ENCODE measurements around the gene TLN1. TPM values are rescaled to one million over a fixed set of nuclear protein-coding genes. Genes with fewer than 3 reads are reported as not detected.

The TLN1 gene
- total RNA-seq, 2 experiments from 2014 or later: 448 to 450 TPM

DNA sequence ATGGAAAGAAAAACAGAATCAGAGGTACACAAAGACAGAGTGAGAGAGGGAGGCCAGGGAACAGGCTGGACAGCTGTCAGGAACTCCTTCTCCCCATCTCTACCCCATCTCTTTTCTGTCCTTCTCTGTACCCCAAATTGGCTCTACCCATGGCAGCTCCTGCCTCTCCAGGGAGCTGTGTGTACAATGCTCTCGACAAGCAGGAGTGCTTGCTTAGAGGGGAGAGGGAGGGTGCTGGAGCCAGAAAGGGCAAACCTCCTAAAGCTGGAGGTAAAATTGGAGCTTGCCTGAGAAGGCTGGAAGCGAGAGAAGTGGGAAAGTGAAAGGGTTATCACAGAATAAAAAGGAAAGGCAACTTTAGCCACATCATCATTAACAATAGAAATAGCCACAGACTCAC, 48.7 kb downstream of the TLN1 start:
- ATAC-seq: no peak
- H3K36me3 Mint-ChIP-seq (ENCODE audit: low read depth): no peaks in the 10 kb centered on the region
- CTCF ChIA-PET: interaction anchor here (1.0 to 3.3 kb wide), 4 partner anchors 10 to 25 kb away, joined by 3 to 20 read pairs (median 4); partner anchors contain the start of genes CCDC107 and RMRP
- no peak overlapping the region for H3K27ac Mint-ChIP-seq
- no peak overlapping the region for H3K4me3 Mint-ChIP-seq
- no peaks in the 10 kb centered on the region for H3K9me3 Mint-ChIP-seq (ENCODE audit: insufficient read depth)
- no peak for DNase-seq
- POLR2A ChIA-PET: interaction anchor here (0.7 to 1.4 kb wide), 2 partner anchors 9 to 18 kb away, joined by 3 to 5 read pairs; partner anchors contain the start of gene ARHGEF39
- no peaks in the 10 kb centered on the region for H3K27me3 Mint-ChIP-seq (ENCODE audit: low read depth)
- peaks cover 9% of the 10 kb centered on the region for H3K4me1 Mint-ChIP-seq (ENCODE audit: low read depth)

DNA sequence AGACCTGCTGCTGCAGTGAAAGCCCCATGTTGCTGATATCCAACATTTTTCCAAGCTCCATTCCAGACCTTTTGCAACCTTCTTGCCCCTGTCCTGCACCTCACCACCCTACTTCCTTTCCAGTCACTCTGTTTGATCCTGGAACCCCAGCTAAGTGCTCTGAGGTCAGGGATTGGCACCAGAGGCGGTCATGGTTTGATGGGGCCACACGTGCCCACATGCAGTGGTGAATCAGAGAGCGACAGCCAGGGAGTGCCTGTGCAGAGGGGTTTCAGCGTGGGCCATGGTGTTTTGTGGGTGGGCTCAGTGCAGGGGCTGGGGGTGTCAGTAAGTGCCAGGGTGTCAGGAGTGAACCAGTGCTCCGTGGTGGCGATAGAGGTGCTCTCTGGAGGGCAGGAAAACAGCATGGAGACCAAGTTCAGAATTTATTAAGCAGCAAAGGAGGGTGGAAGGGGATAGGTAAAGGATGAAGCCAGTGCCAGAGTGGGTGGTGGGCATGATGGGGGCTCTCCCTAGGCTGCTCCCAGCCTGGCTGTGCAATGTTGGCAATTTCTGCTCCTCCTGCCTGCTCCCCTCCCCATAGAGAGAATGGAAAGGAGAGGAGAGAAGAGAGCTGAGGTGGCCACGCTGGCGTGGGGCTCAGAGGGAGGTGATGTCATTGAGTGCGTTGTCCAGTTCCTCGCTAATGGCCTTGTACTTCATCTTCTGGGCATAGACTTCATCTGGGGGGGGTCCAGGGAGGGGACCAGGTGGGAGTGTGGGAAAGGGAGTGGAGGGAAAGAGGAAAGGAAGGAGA, 49.3 kb downstream of the TLN1 start:
- ATAC-seq (no peak), DNase-seq (no peak)
- Mint-ChIP-seq H3K27ac (no peak overlapping the region), H3K4me1 (ENCODE audit: low read depth) (peaks cover 5% of the 10 kb centered on the region), H3K4me3 (no peak overlapping the region), H3K27me3 (ENCODE audit: low read depth) (no peaks in the 10 kb centered on the region), H3K36me3 (ENCODE audit: low read depth) (no peaks in the 10 kb centered on the region), H3K9me3 (ENCODE audit: insufficient read depth) (no peaks in the 10 kb centered on the region)
- POLR2A ChIA-PET: interaction anchor here (1.4 kb wide), 1 partner anchor 17 kb away, joined by 5 read pairs; the partner anchor contains the start of gene ARHGEF39
- CTCF ChIA-PET: interaction anchor here (1.0 to 3.3 kb wide), 3 partner anchors 13 to 24 kb away, joined by 3 to 20 read pairs (median 5); partner anchors contain the start of genes CCDC107 and RMRP

DNA sequence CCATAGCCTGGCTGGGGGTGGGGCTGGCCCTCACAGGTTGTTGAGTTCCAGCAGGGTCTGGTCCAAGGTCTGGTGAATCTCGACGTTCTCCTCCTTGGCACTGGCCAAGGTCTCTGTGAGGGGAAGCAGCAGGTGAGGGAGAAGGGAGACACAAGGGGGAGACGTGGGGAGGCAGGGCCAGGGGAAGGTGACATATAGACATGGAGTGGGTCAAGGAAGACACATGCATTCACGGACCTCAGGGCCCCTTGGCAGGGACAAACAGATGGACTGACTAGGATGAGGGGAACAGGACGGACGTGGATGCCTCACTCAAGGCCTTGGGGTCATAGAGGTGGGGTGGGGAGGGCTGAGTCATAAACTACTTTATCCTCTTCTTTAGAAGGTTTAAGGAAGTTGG, 49.9 kb downstream of the TLN1 start:
- ATAC-seq (no peak), DNase-seq (no peak)
- Mint-ChIP-seq H3K4me1 (ENCODE audit: low read depth) (peaks cover 2% of the 10 kb centered on the region), H3K9me3 (ENCODE audit: insufficient read depth) (no peaks in the 10 kb centered on the region), H3K36me3 (ENCODE audit: low read depth) (no peaks in the 10 kb centered on the region), H3K27ac (no peak overlapping the region), H3K4me3 (no peak overlapping the region), H3K27me3 (ENCODE audit: low read depth) (no peaks in the 10 kb centered on the region)
- ChIA-PET POLR2A (no interaction called here), CTCF (interaction anchor here (3.3 kb wide), 1 partner anchor 14 kb away, joined by 20 read pairs; no protein-coding TSS in a partner anchor)

DNA sequence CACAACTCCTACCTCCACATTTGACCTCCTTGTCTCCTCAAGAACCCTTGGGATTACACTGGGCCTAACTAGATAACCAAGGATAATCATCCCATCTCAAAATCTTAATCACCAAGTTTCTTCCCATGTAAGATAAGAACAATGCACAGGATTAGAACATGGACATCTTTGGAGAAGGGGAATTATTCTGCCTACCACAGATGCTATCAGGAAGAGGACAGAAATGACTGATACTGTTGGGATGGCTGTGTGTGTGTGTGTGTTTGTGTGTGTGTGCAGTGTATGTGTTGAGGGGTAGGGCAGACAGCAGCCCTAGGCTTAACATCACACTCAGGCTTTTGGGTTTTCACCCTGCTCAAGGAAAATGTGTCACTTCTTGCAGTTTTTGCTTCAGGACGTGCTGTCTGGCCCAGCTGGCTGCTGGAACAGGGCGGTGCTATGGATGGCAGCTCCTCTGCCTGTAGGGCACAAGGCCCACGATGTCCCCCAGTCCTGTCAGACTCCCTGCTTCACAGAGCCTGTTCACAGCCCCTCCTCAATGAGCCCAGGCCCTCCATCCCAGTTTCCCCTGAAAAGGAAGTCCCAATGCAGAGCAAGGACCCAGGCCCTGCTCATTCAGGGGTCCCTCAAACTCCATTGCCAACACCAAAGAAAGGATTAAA, 50.5 kb downstream of the TLN1 start:
- POLR2A ChIA-PET: no interaction called here
- no peak for ATAC-seq

DNA sequence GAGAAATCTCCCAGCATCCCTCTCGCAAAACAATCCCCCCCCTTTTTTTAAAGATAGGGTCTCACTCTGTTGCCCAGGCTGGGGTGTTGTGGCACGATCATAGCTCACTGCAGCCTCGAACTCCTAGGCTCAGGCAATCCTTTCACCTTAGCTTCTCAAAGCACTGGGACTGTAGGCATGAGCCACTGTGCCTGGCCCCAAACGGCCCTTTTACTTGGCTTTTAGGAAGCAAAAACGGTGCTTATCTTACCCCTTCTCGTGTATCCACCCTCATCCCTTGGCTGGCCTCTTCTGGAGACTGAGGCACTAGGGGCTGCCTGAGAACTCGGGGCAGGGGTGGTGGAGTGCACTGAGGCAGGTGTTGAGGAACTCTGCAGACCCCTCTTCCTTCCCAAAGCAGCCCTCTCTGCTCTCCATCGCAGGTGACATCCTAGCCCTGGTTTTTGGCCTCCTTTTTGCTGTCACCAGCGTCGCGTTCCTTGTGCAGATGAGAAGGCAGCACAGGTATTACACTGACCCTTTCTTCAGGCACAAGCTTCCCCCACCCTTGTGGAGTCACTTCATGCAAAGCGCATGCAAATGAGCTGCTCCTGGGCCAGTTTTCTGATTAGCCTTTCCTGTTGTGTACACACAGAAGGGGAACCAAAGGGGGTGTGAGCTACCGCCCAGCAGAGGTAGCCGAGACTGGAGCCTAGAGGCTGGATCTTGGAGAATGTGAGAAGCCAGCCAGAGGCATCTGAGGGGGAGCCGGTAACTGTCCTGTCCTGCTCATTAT, 51.5 kb downstream of the TLN1 start:
- peaks cover 4% of the 10 kb centered on the region for H3K27me3 Mint-ChIP-seq (ENCODE audit: low read depth)
- peaks cover 9% of the 10 kb centered on the region for H3K4me1 Mint-ChIP-seq (ENCODE audit: low read depth)
- no peak overlapping the region for H3K4me3 Mint-ChIP-seq
- no peaks in the 10 kb centered on the region for H3K9me3 Mint-ChIP-seq (ENCODE audit: insufficient read depth)
- ChIA-PET POLR2A (interaction anchor here (1.2 kb wide), 1 partner anchor 9 kb away, joined by 3 read pairs; no protein-coding TSS in a partner anchor), CTCF (interaction anchor here (1.0 to 2.6 kb wide), 4 partner anchors 11 to 155 kb away, joined by 3 to 12 read pairs (median 4); no protein-coding TSS in a partner anchor)
- no peak for ATAC-seq
- H3K27ac Mint-ChIP-seq: no peak overlapping the region
- DNase-seq: no peak
- no peaks in the 10 kb centered on the region for H3K36me3 Mint-ChIP-seq (ENCODE audit: low read depth)

More for the DNA sequence above, 50.5 kb downstream of the TLN1 start:
- H3K27me3 Mint-ChIP-seq (ENCODE audit: low read depth): peaks cover 1% of the 10 kb centered on the region
- H3K27ac Mint-ChIP-seq: no peak overlapping the region
- peaks cover 1% of the 10 kb centered on the region for H3K4me1 Mint-ChIP-seq (ENCODE audit: low read depth)
- DNase-seq: no peak
- H3K4me3 Mint-ChIP-seq: no peak overlapping the region
- no peaks in the 10 kb centered on the region for H3K36me3 Mint-ChIP-seq (ENCODE audit: low read depth)
- CTCF ChIA-PET: interaction anchor here (2.6 kb wide), 1 partner anchor 15 kb away, joined by 12 read pairs; no protein-coding TSS in a partner anchor
- H3K9me3 Mint-ChIP-seq (ENCODE audit: insufficient read depth): no peaks in the 10 kb centered on the region

DNA sequence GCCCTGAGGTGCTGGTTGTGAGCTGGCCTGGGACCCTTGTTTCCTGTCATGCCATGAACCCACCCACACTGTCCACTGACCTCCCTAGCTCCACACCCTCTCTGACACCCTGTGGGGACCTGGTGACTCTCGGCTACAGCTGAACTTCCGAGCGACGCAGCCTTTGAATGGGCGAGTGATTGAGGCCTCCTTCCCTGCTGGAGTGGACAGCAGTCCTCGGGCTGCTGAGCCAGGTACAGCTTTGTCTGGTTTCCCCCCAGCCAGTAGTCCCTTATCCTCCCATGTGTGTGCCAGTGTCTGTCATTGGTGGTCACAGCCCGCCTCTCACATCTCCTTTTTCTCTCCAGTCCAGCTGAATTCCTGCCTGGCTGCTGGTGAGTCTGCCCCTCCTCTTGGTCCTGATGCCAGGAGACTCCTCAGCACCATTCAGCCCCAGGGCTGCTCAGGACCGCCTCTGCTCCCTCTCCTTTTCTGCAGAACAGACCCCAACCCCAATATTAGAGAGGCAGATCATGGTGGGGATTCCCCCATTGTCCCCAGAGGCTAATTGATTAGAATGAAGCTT, 52.1 kb downstream of the TLN1 start:
- Mint-ChIP-seq H3K27ac (no peak overlapping the region), H3K4me1 (ENCODE audit: low read depth) (peaks cover 11% of the 10 kb centered on the region), H3K9me3 (ENCODE audit: insufficient read depth) (no peaks in the 10 kb centered on the region), H3K36me3 (ENCODE audit: low read depth) (no peaks in the 10 kb centered on the region), H3K4me3 (no peak overlapping the region), H3K27me3 (ENCODE audit: low read depth) (peaks cover 4% of the 10 kb centered on the region)
- no peak for DNase-seq
- ChIA-PET POLR2A (interaction anchor here (1.2 kb wide), 1 partner anchor 8 kb away, joined by 3 read pairs; no protein-coding TSS in a partner anchor), CTCF (interaction anchor here (1.0 to 2.6 kb wide), 6 partner anchors 11 to 155 kb away, joined by 3 to 12 read pairs (median 4); partner anchors contain the start of genes CCDC107 and RMRP)
- no peak for ATAC-seq

DNA sequence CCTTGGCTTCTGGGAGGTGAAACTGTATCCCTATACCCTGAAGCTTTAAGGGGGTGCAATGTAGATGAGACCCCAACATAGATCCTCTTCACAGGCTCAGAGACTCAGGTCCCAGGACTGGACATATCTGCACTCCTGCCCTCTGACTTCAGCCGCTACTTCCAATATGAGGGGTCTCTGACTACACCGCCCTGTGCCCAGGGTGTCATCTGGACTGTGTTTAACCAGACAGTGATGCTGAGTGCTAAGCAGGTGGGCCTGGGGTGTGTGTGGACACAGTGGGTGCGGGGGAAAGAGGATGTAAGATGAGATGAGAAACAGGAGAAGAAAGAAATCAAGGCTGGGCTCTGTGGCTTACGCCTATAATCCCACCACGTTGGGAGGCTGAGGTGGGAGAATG, 52.9 kb downstream of the TLN1 start:
- Mint-ChIP-seq H3K27ac (no peak overlapping the region), H3K4me3 (no peak overlapping the region), H3K27me3 (ENCODE audit: low read depth) (peaks cover 11% of the 10 kb centered on the region), H3K4me1 (ENCODE audit: low read depth) (peaks cover 15% of the 10 kb centered on the region), H3K9me3 (ENCODE audit: insufficient read depth) (no peaks in the 10 kb centered on the region), H3K36me3 (ENCODE audit: low read depth) (no peaks in the 10 kb centered on the region)
- ATAC-seq (no peak), DNase-seq (no peak)
- POLR2A ChIA-PET: no interaction called here
- CTCF ChIA-PET: interaction anchor here (1.1 to 2.6 kb wide), 5 partner anchors 10 to 49 kb away, joined by 3 to 12 read pairs (median 4); partner anchors contain the start of genes CCDC107 and RMRP

DNA sequence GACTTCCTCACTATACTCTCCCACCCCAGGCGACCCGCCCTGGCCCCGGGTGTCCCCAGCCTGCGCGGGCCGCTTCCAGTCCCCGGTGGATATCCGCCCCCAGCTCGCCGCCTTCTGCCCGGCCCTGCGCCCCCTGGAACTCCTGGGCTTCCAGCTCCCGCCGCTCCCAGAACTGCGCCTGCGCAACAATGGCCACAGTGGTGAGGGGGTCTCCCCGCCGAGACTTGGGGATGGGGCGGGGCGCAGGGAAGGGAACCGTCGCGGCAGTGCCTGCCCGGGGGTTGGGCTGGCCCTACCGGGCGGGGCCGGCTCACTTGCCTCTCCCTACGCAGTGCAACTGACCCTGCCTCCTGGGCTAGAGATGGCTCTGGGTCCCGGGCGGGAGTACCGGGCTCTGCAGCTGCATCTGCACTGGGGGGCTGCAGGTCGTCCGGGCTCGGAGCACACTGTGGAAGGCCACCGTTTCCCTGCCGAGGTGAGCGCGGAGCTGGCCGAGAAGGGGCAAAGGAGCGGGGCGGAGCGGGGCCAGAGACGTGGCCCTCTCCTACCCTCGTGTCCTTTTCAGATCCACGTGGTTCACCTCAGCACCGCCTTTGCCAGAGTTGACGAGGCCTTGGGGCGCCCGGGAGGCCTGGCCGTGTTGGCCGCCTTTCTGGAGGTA, 56.1 kb downstream of the TLN1 start:
- H3K4me1 Mint-ChIP-seq (ENCODE audit: low read depth): peaks cover 15% of the 10 kb centered on the region
- ChIA-PET CTCF (interaction anchor here (0.7 to 4.3 kb wide), 9 partner anchors 11 to 206 kb away, joined by 3 to 32 read pairs (median 4); partner anchors contain the start of genes ARHGEF39, CCDC107 and RMRP), POLR2A (interaction anchor here (0.6 to 1.7 kb wide), 3 partner anchors 12 to 79 kb away, joined by 3 read pairs; partner anchors contain the start of gene SIT1)
- peak overlapping the region; percentile 62 for H3K4me3 Mint-ChIP-seq
- H3K27ac Mint-ChIP-seq: no peak overlapping the region
- peak; percentile 62 for ATAC-seq
- peak; percentile 38 for DNase-seq
- H3K27me3 Mint-ChIP-seq (ENCODE audit: low read depth): peaks cover 19% of the 10 kb centered on the region
- no peaks in the 10 kb centered on the region for H3K36me3 Mint-ChIP-seq (ENCODE audit: low read depth)
- no peaks in the 10 kb centered on the region for H3K9me3 Mint-ChIP-seq (ENCODE audit: insufficient read depth)

DNA sequence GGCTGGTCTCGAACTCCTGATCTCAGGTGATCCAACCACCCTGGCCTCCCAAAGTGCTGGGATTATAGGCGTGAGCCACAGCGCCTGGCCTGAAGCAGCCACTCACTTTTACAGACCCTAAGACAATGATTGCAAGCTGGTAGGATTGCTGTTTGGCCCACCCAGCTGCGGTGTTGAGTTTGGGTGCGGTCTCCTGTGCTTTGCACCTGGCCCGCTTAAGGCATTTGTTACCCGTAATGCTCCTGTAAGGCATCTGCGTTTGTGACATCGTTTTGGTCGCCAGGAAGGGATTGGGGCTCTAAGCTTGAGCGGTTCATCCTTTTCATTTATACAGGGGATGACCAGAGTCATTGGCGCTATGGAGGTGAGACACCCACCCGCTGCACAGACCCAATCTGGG, 56.8 kb downstream of the TLN1 start:
- ATAC-seq: peak; percentile 35
- no peaks in the 10 kb centered on the region for H3K9me3 Mint-ChIP-seq (ENCODE audit: insufficient read depth)
- H3K27ac Mint-ChIP-seq: no peak overlapping the region

DNA sequence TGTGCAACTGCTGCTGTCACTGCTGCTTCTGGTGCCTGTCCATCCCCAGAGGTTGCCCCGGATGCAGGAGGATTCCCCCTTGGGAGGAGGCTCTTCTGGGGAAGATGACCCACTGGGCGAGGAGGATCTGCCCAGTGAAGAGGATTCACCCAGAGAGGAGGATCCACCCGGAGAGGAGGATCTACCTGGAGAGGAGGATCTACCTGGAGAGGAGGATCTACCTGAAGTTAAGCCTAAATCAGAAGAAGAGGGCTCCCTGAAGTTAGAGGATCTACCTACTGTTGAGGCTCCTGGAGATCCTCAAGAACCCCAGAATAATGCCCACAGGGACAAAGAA, 58.0 kb downstream of the TLN1 start:
- Mint-ChIP-seq H3K27me3 (ENCODE audit: low read depth) (peaks cover 21% of the 10 kb centered on the region), H3K9me3 (ENCODE audit: insufficient read depth) (no peaks in the 10 kb centered on the region), H3K4me1 (ENCODE audit: low read depth) (peaks cover 15% of the 10 kb centered on the region), H3K4me3 (no peak overlapping the region), H3K27ac (no peak overlapping the region), H3K36me3 (ENCODE audit: low read depth) (no peaks in the 10 kb centered on the region)
- ChIA-PET POLR2A (no interaction called here), CTCF (interaction anchor here (1.1 to 4.3 kb wide), 3 partner anchors 15 to 22 kb away, joined by 4 to 32 read pairs (median 7); no protein-coding TSS in a partner anchor)
- no peak for ATAC-seq
- DNase-seq: no peak

More for the DNA sequence above, 56.8 kb downstream of the TLN1 start:
- ChIA-PET POLR2A (interaction anchor here (0.6 to 1.7 kb wide), 3 partner anchors 11 to 79 kb away, joined by 3 read pairs; partner anchors contain the start of gene SIT1), CTCF (interaction anchor here (0.7 to 4.3 kb wide), 9 partner anchors 10 to 207 kb away, joined by 3 to 32 read pairs (median 4); partner anchors contain the start of genes ARHGEF39, CCDC107 and RMRP)
- Mint-ChIP-seq H3K27me3 (ENCODE audit: low read depth) (peaks cover 21% of the 10 kb centered on the region), H3K36me3 (ENCODE audit: low read depth) (no peaks in the 10 kb centered on the region), H3K4me1 (ENCODE audit: low read depth) (peaks cover 15% of the 10 kb centered on the region), H3K4me3 (peak overlapping the region; percentile 62)
- no peak for DNase-seq
